Gastroesophageal sphincter (tissue), 3 donors: ENCODE measurements around the gene HIP1.

Experiments
- EP300 ChIP-seq: sonication (generic); formaldehyde crosslinking; IDR thresholded peaks from one replicate; pipeline ENCODE4 v1.6.1; 2017; ENCODE audit warnings: antibody characterized with exemption, mild to moderate bottlenecking
- POLR2AphosphoS5 ChIP-seq: sonication (generic); formaldehyde crosslinking; IDR thresholded peaks from one replicate; pipeline ENCODE4 v1.6.1; 2017; ENCODE audit warnings: antibody characterized with exemption
- TF ChIP-seq, protein P1 (sequence below), 4 experiments: fragments of 200-600 bp in 2 of 4; fragments of 450-650 bp in 2 of 4; sonication (generic) in 1 of 4; IDR thresholded peaks; one replicate each; pipeline ENCODE4 v1.5.1; 2017 to 2019; ENCODE audit warnings: antibody characterized with exemption in 4 of 4, mild to moderate bottlenecking in 2 of 4, moderate library complexity in 2 of 4

DNA sequence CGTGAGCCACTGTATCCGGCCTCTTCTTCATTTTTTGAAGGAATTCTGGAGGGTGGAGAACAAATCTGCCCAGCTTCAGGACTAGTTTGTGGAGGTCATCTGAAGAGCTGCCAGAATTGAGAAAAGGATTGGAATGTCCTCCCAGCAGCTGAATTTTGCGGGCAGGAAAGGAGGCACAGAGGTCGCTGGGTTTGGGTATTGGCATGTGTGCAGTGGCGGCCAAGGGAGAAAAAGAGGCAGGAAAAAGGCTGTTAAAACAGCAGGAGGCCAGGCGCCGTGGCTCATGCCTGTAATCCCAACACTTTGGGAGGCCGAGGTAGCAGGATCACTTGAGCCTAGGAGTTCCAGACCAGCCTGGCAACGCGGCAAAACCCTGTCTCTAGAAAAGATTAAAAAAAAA is 80.4 kb downstream of the HIP1 start:
- TF ChIP-seq, protein P1, sequence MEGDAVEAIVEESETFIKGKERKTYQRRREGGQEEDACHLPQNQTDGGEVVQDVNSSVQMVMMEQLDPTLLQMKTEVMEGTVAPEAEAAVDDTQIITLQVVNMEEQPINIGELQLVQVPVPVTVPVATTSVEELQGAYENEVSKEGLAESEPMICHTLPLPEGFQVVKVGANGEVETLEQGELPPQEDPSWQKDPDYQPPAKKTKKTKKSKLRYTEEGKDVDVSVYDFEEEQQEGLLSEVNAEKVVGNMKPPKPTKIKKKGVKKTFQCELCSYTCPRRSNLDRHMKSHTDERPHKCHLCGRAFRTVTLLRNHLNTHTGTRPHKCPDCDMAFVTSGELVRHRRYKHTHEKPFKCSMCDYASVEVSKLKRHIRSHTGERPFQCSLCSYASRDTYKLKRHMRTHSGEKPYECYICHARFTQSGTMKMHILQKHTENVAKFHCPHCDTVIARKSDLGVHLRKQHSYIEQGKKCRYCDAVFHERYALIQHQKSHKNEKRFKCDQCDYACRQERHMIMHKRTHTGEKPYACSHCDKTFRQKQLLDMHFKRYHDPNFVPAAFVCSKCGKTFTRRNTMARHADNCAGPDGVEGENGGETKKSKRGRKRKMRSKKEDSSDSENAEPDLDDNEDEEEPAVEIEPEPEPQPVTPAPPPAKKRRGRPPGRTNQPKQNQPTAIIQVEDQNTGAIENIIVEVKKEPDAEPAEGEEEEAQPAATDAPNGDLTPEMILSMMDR (IDR thresholded peaks at IDR 0.05): no peak
- TF ChIP-seq POLR2AphosphoS5 (no peak), EP300 (no peak)
